Prostate gland (tissue), 2 donors: ENCODE results near the gene VPS37B.

Experiments
- CTCF ChIP-seq, 4 experiments: fragments of 200-600 bp in 2 of 4; fragments of 450-650 bp in 2 of 4; sonication (generic) in 2 of 4; IDR thresholded peaks; 1 replicate in 3 of 4; 2 replicates in 1 of 4; pipeline ENCODE4 v1.5.1; 2016 to 2019; ENCODE audit warnings: antibody characterized with exemption in 4 of 4, mild to moderate bottlenecking in 2 of 4, moderate library complexity in 2 of 4
- POLR2A ChIP-seq: fragments of 450-650 bp; IDR thresholded peaks from one replicate; pipeline ENCODE4 v1.6.1; 2016; ENCODE audit warnings: antibody characterized with exemption, mild to moderate bottlenecking

- TF ChIP-seq POLR2A (peak; percentile 18), CTCF (IDR thresholded peaks at IDR 0.05) (peak in 1 of 4 experiments; percentile 7)
Measured at GRCh38 chr12:122888232-122888752, 7.6 kb downstream of the VPS37B start.
